Subcutaneous abdominal adipose tissue (tissue), 5 donors: ENCODE measurements around the gene ADGRG1.

Source experiments
- H3K27ac ChIP-seq: one replicate; pipeline ENCODE4 v1.7.0; 2013; ENCODE audit warnings: low read depth, mild to moderate bottlenecking, inconsistent platforms, low read length, moderate library complexity
- H3K27me3 ChIP-seq, 5 donors: one replicate each; pipeline ENCODE4 v1.7.0; 2013; ENCODE audit warnings: low read length in 5 of 5, inconsistent platforms in 1 of 5; ENCODE audit not compliant: control insufficient read depth in 5 of 5, insufficient read depth in 4 of 5
- H3K36me3 ChIP-seq, 5 donors: one replicate each; pipeline ENCODE4 v1.7.0; 2013; ENCODE audit warnings: low read length in 5 of 5; ENCODE audit not compliant: control insufficient read depth in 5 of 5, insufficient read depth in 5 of 5
- H3K4me1 ChIP-seq, 5 donors: one replicate each; pipeline ENCODE4 v1.7.0; 2013; ENCODE audit warnings: low read length in 5 of 5, mild to moderate bottlenecking in 3 of 5, moderate library complexity in 1 of 5; ENCODE audit not compliant: control insufficient read depth in 5 of 5, insufficient read depth in 5 of 5
- H3K4me3 ChIP-seq, 5 donors: one replicate each; pipeline ENCODE4 v1.7.0; 2013; ENCODE audit warnings: low read length in 5 of 5, low read depth in 1 of 5
- H3K9ac ChIP-seq, 5 donors: one replicate each; pipeline ENCODE4 v1.7.0; 2013; ENCODE audit warnings: low read length in 5 of 5, mild to moderate bottlenecking in 4 of 5, moderate library complexity in 3 of 5
- H3K9me3 ChIP-seq, 5 donors: one replicate each; pipeline ENCODE4 v1.7.0; 2013; ENCODE audit warnings: low read length in 5 of 5; ENCODE audit not compliant: control insufficient read depth in 5 of 5
- donor health status: healthy.
- donor health status: healthy.
- donor health status: healthy.
- donor health status: healthy.
- donor health status: healthy.

ADGRG1 gene

DNA sequence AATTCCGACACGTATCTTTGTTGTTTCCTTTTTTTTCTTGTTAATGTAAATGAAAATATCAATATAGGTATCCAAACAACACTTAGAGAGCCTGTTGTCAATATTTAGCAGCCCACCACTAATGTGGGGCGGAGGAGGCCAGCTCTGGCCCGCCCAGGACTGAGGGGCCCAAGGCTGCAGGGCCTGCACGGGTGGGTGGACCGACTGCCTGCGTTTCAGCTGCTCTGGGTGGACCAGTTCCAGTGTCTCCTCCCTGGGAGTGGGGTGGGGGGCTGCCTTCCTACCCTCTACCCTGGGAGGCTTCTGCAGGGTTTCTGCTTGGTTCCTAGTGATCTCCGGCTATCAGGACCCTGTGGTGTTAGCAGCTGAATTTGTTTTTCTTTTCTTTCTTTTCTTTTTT, 15.9 kb upstream of the ADGRG1 start:
- no peak overlapping the region for H3K9ac ChIP-seq
- H3K4me1 ChIP-seq: peaks cover 0 to 17% (median 3%) of the 10 kb centered on the region in 5 donors
- no peak overlapping the region for H3K4me3 ChIP-seq
- peaks cover 4 to 14% (median 7%) of the 10 kb centered on the region in 5 donors for H3K27me3 ChIP-seq
- no peaks in the 10 kb centered on the region for H3K9me3 ChIP-seq
- no peak overlapping the region for H3K27ac ChIP-seq
- H3K36me3 ChIP-seq: no peaks in the 10 kb centered on the region

GRCh38 chr16:57613514-57613913, 14.9 kb upstream of the ADGRG1 start:
- Histone ChIP-seq H3K9ac (no peak overlapping the region), H3K27ac (no peak overlapping the region), H3K36me3 (no peaks in the 10 kb centered on the region), H3K4me3 (no peak overlapping the region), H3K4me1 (peaks cover 0 to 17% (median 3%) of the 10 kb centered on the region in 5 donors), H3K27me3 (peaks cover 4 to 11% (median 7%) of the 10 kb centered on the region in 5 donors), H3K9me3 (no peaks in the 10 kb centered on the region)

DNA sequence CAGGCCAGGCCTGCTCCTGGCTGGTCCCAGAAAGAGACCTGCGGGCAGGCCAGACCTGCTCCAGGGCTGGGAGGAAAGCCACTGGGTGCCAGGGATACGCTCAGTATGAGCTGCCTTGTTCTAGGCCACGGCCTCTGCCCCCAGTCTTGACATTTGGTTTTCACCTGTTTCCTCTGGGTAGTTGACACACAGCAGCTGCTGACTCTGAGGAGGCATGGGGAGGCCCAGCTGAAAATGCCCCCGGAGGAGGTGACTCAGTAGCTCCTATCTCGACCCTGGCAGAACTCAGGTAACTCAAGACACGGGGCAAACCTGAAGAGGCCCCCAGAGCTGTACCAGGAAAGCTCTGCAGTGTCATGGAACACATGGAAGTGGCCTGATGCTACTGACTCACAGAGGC, 13.9 kb upstream of the ADGRG1 start:
- peaks cover under 1 to 8% (median 4%) of the 10 kb centered on the region in 5 donors for H3K27me3 ChIP-seq
- no peaks in the 10 kb centered on the region for H3K36me3 ChIP-seq
- no peak overlapping the region for H3K27ac ChIP-seq
- no peak overlapping the region for H3K9ac ChIP-seq
- H3K9me3 ChIP-seq: no peaks in the 10 kb centered on the region
- no peak overlapping the region for H3K4me3 ChIP-seq
- peaks cover 0 to 12% (median 2%) of the 10 kb centered on the region in 5 donors for H3K4me1 ChIP-seq

DNA sequence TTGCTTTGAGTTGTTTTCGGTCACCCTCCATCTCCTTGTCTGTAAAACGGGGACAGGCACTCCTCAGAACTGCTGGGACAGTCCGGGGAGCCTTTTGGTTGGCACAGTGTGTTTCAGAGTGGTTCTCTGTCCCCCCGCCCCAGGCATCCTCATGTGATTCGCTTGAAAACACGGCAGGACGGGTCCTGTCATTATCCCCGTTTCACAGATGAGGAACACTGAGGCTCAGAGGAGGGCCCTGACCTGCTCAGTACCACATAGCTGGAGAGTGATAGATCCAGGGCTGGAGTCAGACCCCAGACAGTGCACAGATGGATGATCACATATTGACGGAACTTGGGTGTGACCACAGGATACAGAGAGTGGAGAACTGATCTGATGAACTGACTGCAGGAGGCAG, 13.5 kb upstream of the ADGRG1 start:
- H3K9me3 ChIP-seq: no peaks in the 10 kb centered on the region
- peaks cover 0 to 9% (median 0%) of the 10 kb centered on the region in 5 donors for H3K4me1 ChIP-seq
- H3K27me3 ChIP-seq: peaks cover 0 to 4% (median 1%) of the 10 kb centered on the region in 5 donors
- H3K36me3 ChIP-seq: no peaks in the 10 kb centered on the region
- no peak overlapping the region for H3K27ac ChIP-seq
- no peak overlapping the region for H3K4me3 ChIP-seq
- no peak overlapping the region for H3K9ac ChIP-seq

GRCh38 chr16:57615813-57616212, 12.6 kb upstream of the ADGRG1 start:
- Histone ChIP-seq H3K4me3 (no peak overlapping the region), H3K27me3 (peaks cover 0 to 4% (median 0%) of the 10 kb centered on the region in 5 donors), H3K9ac (no peak overlapping the region), H3K4me1 (peaks cover 0 to 6% (median 0%) of the 10 kb centered on the region in 5 donors), H3K27ac (no peak overlapping the region), H3K36me3 (no peaks in the 10 kb centered on the region), H3K9me3 (no peaks in the 10 kb centered on the region)

DNA sequence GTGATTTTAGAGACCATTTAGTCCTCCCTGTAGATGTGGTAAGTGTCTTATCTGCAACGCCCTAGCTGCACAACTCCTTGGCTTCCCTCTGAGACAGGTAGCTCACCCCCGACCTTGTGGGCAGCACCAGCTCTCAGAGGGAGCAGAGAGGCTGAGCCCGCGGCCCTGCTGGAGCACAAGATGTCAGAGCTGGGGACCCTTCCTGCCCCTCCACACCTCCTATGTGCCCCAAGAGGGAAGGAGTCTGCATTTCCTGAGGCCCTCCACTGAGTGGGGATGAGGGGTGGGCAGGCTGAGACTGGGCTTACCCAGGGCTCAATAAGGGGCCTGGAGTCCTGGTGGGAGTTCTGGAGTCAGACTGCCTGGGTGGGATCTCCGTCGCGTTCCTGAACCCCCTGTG, 12.2 kb upstream of the ADGRG1 start:
- peaks cover 0 to 6% (median 0%) of the 10 kb centered on the region in 5 donors for H3K4me1 ChIP-seq
- H3K9ac ChIP-seq: no peak overlapping the region
- H3K27ac ChIP-seq: no peak overlapping the region
- no peaks in the 10 kb centered on the region for H3K36me3 ChIP-seq
- peaks cover 0 to 4% (median 0%) of the 10 kb centered on the region in 5 donors for H3K27me3 ChIP-seq
- H3K4me3 ChIP-seq: no peak overlapping the region
- no peaks in the 10 kb centered on the region for H3K9me3 ChIP-seq

DNA sequence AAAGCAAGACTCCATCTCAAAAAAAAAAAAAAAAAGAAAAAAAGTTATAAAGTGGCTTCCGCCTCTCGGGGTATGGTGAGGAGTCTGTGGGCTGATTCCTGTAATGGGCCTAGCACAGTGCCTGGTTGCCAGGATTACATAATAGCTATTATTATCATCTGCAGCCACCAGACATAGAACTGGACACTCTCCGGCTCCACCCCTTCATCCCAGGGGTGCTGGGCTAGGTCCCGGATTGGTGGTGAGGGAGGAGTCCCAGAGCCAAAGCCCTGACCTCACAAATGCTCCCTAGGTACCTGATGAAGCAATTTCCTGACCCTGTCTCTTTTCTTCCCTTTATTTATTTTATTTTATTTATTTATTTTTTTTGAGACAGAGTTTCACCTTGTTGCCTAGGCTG, 11.6 kb upstream of the ADGRG1 start:
- no peak overlapping the region for H3K4me3 ChIP-seq
- H3K9ac ChIP-seq: no peak overlapping the region
- H3K9me3 ChIP-seq: no peaks in the 10 kb centered on the region
- peaks cover 0 to 4% (median 0%) of the 10 kb centered on the region in 5 donors for H3K27me3 ChIP-seq
- no peaks in the 10 kb centered on the region for H3K36me3 ChIP-seq
- H3K27ac ChIP-seq: no peak overlapping the region
- peaks cover 0 to 6% (median 0%) of the 10 kb centered on the region in 5 donors for H3K4me1 ChIP-seq

DNA sequence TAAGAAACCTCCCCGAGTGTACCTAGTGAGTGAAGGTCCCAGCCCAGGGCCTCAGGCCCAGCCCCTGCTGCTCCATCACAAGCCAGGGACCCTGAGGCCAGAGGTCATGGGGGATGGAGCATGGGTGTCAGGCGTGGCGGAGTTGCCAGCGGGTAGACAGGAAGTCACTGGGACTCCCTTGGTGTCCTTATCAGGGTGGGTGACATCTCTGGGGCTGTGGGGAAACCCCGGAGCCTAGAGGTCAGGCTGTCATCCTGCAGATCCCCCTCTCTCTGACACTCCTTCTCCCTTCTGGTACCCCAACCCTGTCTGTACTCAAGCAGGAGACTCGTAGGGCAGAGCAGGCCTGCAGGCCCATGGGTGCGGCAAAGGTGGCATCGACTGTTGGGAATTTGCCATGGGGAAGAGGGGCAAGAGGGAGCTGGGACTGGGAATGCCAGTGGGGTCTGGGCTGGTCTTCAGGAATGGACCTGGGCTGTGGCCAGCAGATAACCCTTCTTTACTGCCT, 10.8 kb upstream of the ADGRG1 start:
- peaks cover 0 to 12% (median 6%) of the 10 kb centered on the region in 5 donors for H3K4me1 ChIP-seq
- no peak overlapping the region for H3K4me3 ChIP-seq
- no peaks in the 10 kb centered on the region for H3K36me3 ChIP-seq
- H3K27ac ChIP-seq: no peak overlapping the region
- no peak overlapping the region for H3K9ac ChIP-seq
- H3K27me3 ChIP-seq: peaks cover 0 to 4% (median 0%) of the 10 kb centered on the region in 5 donors
- H3K9me3 ChIP-seq: no peaks in the 10 kb centered on the region

DNA sequence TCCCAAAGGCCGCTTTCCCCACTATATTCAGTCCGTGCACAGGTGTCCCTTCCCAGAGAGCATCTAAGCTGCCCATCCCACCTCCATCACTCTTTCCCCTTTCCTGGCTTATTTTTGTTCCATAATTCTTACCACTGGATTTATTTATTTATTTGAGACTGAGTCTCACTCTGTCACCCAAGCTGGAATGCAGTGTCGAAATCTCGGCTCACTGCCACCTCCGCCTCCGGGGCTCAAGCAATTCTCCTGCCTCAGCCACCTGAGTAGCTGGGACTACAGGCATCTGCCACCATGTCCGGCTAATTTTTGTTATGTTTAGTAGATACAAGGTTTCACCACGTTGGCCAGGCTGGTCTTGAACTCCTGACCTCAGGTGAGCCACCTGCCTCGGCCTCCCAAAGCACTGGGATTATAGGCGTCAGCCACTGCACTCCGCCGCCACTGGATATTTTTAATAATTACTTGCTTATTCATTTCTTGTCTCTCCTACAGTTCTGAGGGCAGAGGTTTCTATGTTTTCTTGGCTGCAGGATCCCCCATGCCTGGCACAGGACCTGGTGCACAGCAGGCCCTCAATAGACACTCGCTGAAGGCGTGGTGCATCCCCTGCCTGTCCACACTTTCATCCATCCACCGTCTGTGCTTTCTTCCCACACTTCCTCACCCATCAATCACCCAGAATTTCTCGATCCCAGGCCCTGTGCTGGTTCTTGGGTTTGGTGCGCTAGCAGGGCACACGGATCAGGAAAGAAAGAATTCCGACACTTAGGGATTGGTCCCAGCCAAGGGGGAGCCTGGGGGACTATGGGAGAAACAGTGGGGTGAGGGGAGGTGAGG, 9.9 kb upstream of the ADGRG1 start:
- peaks cover 0 to 4% (median 0%) of the 10 kb centered on the region in 5 donors for H3K27me3 ChIP-seq
- H3K36me3 ChIP-seq: no peaks in the 10 kb centered on the region
- H3K4me3 ChIP-seq: no peak overlapping the region
- no peak overlapping the region for H3K27ac ChIP-seq
- H3K9ac ChIP-seq: no peak overlapping the region
- H3K9me3 ChIP-seq: no peaks in the 10 kb centered on the region
- H3K4me1 ChIP-seq: peaks cover 0 to 15% (median 14%) of the 10 kb centered on the region in 5 donors

DNA sequence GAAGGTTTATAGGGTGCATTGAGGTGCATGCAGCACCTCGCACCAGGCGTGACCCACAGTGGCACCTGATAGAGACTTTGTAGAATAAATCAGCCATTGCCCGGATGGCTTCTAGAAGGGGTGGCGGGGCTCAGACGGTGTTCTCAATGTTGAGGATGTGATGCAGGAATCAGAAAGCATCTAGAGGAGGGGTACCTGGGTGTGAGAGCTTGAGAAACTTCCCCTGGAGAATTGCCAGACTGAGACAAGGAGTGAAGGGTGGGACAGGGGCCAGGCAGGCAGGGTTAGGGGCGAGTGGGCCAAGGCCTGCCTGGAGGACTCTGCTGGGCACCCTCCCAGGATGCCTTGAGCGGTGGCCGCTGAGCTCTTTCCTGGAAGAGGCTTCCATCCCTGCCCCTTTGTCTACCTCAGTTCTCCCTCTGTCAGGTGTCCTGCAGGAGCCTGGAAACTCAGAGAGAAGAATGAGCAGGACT, 9.3 kb upstream of the ADGRG1 start:
- Histone ChIP-seq H3K27me3 (peaks cover 0 to 4% (median 0%) of the 10 kb centered on the region in 5 donors), H3K36me3 (no peaks in the 10 kb centered on the region), H3K9ac (no peak overlapping the region), H3K9me3 (no peaks in the 10 kb centered on the region), H3K4me3 (no peak overlapping the region), H3K27ac (no peak overlapping the region), H3K4me1 (peaks cover 0 to 14% (median 14%) of the 10 kb centered on the region in 5 donors)
